ENCODE data around the gene PRMT7.

Gene PRMT7

GRCh38 chr16:68348639-68349445, 38.0 kb downstream of the PRMT7 start:
- DNase-seq (ENCODE audit: low spot score) = no peak

- no peak for DNase-seq (ENCODE audit: low spot score)
Measured at GRCh38 chr16:68349838-68350410, 39.1 kb downstream of the PRMT7 start.

- no peak for DNase-seq (ENCODE audit: low spot score)
Measured at GRCh38 chr16:68350813-68351350, 40.1 kb downstream of the PRMT7 start.

- no peak for DNase-seq (ENCODE audit: low spot score)
Measured at GRCh38 chr16:68351463-68351862, 40.6 kb downstream of the PRMT7 start.

- DNase-seq (ENCODE audit: low spot score) = no peak
Measured at GRCh38 chr16:68351991-68352431, 41.2 kb downstream of the PRMT7 start.

DNA sequence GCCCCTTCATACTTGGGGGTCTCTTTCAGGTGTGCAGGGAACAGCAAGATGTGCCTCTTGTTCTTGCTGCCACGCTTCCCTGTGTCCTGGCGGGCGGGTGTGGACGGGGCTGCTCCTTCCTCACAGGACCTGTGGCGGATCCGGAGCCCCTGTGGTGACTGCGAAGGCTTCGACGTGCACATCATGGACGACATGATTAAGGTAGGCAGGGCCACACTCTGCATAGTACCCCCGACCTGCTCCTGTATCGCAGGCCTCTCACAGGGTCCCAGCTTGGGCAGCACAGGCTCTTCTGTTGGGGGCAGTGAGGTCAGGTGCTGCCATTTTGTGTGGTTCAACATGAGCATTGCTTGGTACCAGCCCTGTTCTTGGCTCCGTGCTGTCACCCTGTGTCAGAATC, 42.5 kb downstream of the PRMT7 start:
- no peak for DNase-seq (ENCODE audit: low spot score)

DNA sequence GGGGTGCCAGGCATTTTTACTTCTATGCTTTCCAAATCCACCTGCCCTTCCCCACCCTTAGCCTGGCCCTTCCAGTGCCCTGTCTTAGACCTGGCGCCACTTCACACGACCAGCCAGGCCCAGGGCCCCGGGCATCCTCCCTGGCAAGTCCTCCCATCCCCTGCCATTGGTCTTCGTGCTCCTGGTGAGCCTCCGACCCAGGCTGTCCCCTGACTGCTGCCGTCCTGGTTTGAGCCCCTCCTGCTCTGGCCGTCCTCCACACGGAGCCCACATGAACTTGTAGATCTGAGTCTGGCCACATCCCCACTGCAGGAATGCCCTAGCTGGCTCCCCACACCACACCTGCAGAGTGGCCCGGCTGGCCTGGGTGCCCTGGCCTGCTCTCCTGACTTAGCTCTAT, 44.0 kb downstream of the PRMT7 start:
- no peak for DNase-seq (ENCODE audit: low spot score)

GRCh38 chr16:68355447-68356248, 44.8 kb downstream of the PRMT7 start:
- no peak for DNase-seq (ENCODE audit: low spot score)

DNA sequence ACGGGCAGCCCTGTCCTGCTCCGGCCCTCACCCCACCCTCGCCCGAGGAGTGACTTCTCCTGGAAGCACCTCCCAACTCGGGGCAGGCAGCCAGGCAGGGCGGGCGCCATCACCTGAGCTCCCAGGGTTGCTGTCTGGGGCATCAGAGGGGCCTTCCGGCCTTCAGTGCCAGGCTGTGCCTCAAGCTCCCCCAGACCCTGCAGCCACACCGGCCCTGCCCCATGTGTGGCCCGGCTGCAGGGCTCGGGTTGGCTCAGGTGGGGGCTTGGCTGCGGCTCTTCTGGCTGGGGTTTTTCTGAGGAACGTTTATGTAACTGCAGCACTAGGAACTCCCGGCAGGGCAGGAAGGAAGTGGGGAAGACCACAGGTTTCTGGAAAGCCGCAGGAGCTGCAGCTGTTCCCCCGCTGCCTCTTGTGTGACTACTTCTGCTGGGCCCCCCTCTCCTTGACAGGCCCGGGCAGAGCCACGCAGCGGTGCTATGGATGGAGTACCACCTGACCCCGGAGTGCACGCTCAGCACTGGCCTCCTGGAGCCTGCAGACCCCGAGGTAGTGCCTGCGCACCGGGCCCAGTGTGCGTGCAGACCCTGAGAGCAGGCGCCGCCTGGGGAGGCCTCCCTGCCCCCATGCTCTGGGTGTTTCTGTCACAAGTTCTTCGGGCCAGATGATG, 45.6 kb downstream of the PRMT7 start:
- peak; percentile 50 for DNase-seq (ENCODE audit: low spot score)

DNA sequence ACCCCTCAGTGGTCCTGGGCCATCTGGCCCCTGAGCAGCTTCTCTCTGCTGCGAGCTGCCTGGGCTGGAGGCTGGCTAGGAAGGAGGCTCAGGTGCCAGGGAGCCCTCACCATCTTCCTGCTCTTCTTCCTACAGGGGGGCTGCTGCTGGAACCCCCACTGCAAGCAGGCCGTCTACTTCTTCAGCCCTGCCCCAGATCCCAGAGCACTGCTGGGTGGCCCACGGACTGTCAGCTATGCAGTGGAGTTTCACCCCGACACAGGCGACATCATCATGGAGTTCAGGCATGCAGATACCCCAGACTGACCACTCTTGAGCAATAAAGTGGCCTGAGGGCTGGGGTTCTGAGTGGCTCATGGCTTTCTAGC, 46.1 kb downstream of the PRMT7 start:
- DNase-seq (ENCODE audit: low spot score) = no peak

DNA sequence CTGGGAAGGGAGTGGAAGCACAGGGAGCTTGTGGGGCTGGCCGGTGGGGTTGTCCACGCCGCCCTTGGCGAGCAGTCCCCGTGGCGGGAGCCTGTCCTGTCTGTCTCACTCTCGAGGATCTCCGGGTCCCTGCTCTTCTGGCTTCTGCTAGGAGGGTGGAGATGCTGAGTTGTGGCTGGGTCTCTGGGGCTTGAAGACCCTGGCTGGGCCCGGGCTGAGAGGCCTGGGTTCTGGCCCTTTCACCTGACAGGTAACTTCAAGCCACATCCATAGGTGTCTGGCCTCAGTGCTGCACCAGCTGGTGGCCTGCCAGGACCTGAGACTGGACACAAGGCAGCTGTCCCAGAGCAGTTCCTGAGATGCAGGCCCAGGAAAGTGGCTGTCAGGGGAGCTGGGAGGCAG, 46.7 kb downstream of the PRMT7 start:
- DNase-seq (ENCODE audit: low spot score) = no peak

- no peak for DNase-seq (ENCODE audit: low spot score)
Measured at GRCh38 chr16:68357923-68358322, 47.1 kb downstream of the PRMT7 start.

DNA sequence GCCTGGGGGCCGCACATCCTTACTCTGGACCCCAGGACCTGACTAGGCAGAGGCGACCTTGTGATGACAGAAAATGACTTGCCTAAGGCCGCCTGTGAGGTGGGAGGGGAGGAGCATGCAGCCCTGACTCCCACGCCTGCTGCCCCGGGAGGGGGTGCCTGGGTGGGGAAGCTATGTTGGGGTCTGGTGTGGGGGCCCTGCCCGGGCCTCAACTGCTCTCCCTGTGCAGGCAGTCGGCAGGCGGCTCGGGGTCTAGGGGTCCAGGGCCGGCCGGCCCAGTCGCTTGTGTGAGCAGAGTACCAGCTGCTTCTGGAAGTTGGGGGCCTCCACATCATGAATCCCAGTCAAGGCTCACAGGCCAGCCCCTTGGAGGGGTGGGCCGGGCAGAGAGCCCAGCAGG, 48.1 kb downstream of the PRMT7 start:
- no peak for DNase-seq (ENCODE audit: low spot score)

DNA sequence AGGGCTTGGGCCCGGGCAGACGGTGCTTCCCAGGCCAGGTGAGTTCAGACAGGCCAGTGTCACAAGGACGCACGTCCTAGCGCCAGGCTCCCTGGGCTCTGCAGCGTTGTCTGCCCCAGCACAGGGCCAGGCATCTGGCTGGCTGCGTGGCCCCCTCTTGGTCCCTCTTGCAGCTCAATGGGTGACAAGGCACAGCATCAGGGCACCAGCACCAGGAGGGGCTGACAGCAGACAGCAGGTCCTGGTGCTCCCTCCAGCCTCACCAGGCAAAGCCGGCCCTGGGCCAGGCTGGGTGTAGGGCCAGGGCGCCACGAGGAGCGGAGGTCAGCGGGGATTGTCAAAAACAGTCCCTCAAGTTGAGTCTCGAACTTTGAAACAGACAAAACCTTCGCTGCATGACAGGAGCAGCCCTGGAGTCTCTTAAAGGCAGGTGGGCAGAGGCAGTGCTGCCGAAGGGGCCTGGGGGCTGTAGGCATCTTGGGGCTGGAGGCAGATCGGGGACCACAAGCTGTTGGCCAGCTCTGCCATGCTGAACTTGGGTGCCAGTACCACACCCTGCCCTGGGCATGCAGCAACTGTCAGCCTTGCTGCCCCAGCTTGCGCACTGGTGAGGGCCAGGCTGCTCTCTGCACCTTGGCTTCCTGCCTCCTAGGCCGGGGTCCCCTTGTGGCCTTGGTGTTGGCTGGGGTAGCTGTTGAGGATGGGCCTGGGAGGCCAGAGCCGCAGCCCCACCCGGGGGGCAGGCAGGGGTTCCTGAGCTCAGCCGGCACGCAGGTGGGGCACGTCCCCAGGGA, 48.8 kb downstream of the PRMT7 start:
- DNase-seq (ENCODE audit: low spot score) = no peak

DNA sequence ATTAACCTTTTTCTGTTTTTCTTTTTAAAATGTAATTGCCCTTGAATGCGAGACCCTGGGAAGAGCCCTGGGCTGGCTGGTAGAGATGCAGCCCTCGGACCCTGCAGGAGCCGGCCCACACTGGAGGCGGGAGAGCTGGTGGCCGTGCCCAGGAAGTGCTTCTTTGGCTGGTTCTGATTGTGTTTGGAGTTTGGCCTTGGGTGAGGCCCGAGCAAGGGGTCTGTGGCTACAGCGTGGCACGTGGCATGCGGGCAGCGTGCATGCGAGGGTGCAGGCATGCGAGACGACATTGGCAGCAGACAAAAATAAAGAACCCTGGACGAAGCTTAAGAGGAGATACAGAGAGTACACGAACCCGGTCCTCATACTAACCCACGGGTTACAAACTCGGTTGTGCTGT, 49.7 kb downstream of the PRMT7 start:
- no peak for DNase-seq (ENCODE audit: low spot score)

- no peak for DNase-seq (ENCODE audit: low spot score)
Measured at GRCh38 chr16:68360956-68361355, 50.1 kb downstream of the PRMT7 start.

DNA sequence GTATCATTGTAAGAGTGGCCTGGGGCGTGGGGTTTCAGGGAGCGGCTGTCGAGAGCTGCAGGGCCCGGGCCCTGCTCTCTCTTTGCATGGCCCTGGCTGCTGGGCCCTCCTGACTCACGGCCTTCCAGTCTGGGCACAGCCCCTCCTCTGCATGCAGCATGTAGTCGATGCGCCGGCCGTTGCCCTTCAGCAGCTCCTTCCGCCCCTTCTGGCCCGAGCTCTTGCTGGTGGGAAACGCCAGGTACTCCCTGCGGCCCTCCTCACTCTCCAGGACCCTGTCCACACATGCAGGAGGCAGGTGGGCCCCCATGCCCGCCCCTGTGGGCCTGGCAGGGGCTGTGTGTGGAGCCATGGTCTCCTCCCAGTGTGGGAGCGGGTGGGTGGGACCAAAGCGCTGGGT, 50.7 kb downstream of the PRMT7 start:
- no peak for DNase-seq (ENCODE audit: low spot score)

- no peak for DNase-seq (ENCODE audit: low spot score)
Measured at GRCh38 chr16:68362262-68362913, 51.6 kb downstream of the PRMT7 start.

DNA sequence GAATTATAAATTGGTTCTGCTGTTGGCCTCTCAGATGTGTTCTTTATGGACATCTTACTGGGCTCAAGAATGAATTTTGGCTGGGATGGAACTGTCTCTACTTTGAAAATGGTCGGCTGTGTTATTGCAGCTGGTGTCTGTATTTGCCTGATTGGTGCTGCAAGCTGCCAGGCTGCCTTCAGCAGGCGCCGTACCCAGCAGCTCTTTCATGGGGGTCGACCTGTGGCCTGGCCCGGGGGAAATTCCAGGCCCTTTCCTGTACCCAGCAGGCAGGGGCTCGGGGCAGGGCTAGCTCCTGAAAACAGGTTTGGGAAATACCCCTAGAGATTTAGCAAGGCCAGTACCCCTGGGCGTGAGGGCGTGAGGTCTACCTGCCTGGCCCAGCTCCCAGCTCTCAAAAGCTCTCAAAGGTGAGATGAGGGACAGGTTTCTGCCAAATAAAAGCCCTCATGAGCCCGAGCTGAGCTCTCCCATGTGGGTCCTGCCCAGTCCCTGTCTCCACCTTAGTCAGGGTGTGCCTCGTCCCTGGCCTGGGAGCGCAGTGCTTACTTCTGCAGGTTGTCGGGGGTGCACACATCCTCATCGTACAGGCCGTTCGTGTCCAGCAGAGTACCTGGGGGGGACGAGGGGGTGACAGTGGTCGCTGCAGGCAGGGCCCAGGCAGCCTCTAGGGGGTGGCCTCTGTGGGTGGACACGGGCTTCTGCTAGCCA, 52.3 kb downstream of the PRMT7 start:
- no peak for DNase-seq (ENCODE audit: low spot score)
